HG02571 (cell line): ENCODE measurements around the gene C2CD4C.
"Not testable (repeated sequence)": the region's sequence is repeated elsewhere in the genome, so short reads cannot be mapped to it uniquely, and the experiment has no call there.

Experiments used
- ATAC-seq: cut with Tn5 transposase; IDR thresholded peaks from one replicate; pipeline ENCODE4 v1.9.1; 2021; ENCODE audit warnings: mild to moderate bottlenecking, moderate library complexity; ENCODE audit not compliant: unreplicated experiment

The C2CD4C gene

DNA sequence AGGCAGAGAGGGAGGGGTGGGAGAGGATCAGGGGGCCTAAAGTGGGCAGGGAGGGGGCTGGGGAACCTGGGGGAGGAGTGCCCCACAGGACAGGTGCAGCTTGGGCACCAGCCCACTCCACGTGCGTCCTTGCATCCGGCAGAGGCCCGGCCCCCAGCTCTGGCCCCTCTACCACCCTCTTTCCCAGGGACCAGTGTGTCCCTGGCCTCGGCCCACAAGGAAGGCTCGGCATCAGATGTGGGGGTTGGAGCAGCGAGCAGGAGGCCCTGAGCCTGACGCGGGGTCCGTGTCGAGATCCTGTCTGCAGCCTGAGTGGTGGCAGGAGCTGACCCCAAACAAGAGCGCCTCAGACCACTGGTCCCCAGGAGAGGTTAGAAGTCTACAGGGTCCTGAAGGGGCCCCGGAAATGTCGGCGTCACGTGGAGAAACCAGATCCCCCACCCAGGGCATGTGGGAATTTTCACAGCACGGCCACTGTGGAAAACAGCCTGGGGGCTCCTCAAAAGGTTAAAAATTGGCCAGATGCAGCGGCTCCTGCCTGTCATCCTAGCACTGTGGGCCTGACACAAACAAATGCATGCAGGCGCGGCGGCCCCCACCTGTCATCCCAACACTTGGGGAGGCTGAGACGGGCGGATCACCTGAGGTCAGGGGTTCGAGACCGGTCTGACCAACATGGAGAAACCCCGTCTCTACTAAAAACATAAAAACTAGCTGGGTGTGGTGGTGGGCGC is 30.4 kb upstream of the C2CD4C start:
- no peak for ATAC-seq

DNA sequence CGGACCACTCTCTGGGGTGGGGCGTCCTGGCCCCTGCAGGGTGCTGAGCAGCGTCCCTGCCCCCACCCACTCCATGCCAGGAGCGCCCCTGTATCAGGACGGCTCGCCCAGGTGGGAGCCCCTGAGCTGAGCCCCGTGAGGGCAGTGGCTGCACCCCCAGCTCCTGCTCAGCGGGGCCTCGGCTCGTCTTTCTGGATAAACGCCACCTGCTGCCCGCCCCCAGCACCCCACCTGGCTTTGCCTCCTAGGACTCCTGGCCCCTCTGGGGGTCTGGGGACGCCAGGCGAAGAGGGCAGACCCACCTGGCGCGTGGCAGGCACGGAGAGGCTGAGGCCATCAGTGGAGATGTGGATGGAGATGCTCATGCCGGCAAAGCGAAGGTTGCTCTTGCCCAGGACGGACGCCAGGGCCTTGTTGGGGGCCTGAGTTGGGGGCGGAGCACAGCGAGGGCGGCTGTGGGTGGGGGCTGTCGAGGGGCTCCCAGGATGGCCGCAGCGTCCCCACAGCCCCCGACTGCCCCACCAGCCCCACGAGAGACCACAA is 29.5 kb upstream of the C2CD4C start:
- no peak for ATAC-seq

DNA sequence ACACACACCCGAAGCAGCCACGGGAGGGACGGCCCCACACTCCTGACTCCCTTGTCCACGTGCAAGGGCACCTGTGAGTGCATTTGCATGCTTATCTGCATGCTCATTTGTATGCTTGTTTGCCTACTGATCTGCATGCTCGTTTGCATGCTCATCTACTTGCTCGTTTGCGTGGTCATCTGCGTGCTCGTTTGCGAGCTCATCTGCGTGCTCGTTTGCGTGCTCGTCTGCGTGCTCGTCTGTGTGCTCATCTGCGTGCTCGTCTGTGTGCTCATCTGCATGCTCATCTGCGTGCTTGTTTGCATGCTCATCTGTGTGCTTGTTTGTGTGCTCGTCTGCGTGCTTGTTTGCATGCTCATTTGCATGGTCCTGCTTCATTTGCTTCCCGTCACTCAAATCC is 28.1 kb upstream of the C2CD4C start:
- ATAC-seq: no peak

GRCh38 chr19:436413-436950 is 27.5 kb upstream of the C2CD4C start:
- ATAC-seq: no peak

- ATAC-seq: no peak
Observed at GRCh38 chr19:435707-436412, 26.9 kb upstream of the C2CD4C start.

GRCh38 chr19:435056-435706 is 26.2 kb upstream of the C2CD4C start:
- ATAC-seq: no peak

GRCh38 chr19:434152-434960 is 25.4 kb upstream of the C2CD4C start:
- ATAC-seq: no peak

GRCh38 chr19:430701-431100 is 21.8 kb upstream of the C2CD4C start:
- no peak for ATAC-seq

GRCh38 chr19:428149-428548 is 19.2 kb upstream of the C2CD4C start:
- no peak for ATAC-seq

- ATAC-seq: not testable (repeated sequence)
Observed at GRCh38 chr19:427675-428074, 18.7 kb upstream of the C2CD4C start.

DNA sequence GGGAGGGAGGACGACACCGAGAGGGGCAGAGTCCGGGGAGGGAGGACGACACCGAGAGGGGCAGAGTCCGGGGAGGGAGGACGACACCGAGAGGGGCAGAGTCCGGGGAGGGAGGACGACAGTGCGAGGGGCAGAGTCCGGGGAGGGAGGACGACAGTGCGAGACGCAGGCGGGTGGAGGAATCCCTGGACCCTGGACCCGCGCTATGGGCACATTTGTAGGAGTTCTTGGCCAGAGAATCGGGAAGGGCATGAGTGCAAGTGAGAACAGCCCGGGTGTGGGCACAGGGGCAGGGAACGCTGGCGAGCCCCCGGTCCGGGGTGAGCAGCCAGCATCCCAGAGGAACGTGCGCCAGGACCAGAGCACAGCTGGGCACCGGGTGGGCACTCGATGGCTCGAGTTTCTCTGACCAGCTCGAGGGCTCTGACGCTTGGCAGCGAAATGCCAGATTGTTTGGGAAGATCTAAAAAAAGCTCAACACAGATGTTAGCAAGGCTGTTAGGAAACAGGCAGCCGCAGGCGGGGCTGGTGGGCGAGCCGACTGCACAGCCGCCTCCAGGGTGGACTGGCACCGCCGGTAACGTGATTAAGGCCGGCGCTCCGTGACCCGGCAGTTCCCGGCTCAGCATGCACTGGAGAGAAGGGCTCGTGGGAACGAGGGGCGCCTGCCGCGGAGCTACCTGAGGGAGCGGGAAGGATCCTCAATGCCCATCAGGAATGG is 17.9 kb upstream of the C2CD4C start:
- no peak for ATAC-seq

DNA sequence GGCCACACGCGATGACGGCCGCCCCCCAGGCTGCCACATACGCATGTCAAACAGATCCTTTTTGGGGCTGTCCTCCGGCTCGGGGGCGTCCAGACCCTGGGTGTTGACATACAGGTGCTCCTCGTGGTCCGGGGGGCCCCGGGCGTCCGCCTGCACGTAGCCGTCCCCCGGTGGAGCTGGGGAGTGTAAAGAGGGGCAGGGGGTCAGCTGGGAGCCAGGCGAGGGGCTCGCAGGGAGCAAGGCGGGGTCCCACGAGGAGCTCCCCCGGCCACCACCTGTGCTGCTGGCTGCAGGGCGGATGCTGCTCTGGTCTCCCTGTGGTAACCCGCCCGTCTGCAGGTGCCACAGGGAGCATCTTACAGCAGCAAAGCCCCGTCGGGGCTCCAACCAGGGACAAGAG is 16.1 kb upstream of the C2CD4C start:
- no peak for ATAC-seq

DNA sequence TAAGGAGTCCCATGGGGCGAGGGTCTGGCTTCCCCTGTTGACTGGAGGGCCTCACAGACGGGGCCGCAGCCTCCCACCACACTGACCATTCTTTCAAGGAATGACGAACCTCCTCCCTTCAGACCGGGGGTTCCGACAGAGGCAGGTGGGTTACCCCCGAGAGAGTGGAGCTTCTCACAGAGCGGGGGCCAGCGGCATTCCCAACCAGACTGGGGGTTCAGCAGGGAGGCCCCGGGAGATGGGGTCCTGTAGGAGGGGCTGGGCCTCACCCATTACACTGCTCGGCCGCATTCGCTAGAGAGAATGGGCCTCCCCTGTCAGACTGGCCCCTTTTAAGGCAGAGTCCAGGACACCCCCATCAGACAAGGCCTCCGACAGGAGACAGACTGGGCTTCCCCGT is 15.6 kb upstream of the C2CD4C start:
- no peak for ATAC-seq

- no peak for ATAC-seq
Observed at GRCh38 chr19:423691-424466, 14.9 kb upstream of the C2CD4C start.

DNA sequence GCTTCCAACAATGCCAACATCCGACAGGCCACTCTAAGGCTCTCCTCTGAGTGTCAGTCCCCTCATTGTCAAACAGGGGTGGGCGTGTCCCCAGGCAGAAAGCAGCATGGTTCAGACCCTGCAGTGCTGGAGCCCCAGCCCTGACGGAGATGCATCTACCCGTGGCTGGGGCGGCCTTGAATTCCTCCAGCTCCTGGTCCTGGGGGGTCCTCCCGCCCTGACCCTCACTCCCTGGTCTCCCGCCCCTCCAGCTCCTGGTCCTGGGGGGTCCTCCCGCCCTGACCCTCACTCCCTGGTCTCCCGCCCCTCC is 13.9 kb upstream of the C2CD4C start:
- not testable (repeated sequence) for ATAC-seq

- ATAC-seq: no peak
Observed at GRCh38 chr19:422213-422916, 13.4 kb upstream of the C2CD4C start.

DNA sequence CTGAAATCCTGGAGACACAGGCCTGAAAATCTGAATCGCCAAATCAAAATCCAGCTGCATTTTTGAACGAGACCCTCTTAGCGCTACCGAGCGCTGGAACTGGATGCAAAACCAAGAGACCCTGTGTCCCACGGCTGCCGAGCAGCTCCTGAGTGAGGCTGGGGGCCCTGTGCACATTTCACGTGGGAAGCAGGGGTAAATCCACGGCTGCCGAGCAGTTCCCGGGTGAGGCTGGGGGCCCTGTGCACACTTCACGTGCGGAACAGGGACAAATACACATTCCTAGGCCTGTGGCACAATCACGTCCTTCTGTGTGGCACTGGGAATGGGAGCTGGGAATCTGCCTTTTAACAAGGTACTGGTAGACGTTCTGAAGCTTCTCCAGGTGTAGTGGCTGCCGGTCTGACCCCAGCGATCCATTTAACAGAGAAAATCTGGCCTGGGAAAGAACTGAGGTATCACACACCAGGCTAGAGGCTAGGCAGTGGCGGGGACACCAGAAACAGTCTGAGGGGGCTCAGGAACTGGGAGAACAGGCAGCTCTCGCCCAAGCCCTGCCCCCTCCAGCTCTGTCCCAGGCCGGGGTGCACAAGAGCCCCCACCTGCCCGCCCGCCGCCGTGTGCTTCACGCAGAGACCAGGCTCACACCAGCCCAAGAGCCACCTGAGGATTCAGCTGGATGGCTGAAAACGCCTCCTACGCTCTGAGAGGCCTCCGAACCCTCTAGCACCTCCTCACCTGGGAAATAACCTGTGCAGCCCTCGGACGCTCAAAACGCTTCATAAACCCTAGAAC is 11.0 kb upstream of the C2CD4C start:
- ATAC-seq: no peak
